ENCODE measurements around the gene ATP13A3. TPM values are rescaled to one million over a fixed set of nuclear protein-coding genes. Genes with fewer than 3 reads are reported as not detected.

Gene ATP13A3
- total RNA-seq, 1 experiment from 2014 or later: 121 TPM

DNA sequence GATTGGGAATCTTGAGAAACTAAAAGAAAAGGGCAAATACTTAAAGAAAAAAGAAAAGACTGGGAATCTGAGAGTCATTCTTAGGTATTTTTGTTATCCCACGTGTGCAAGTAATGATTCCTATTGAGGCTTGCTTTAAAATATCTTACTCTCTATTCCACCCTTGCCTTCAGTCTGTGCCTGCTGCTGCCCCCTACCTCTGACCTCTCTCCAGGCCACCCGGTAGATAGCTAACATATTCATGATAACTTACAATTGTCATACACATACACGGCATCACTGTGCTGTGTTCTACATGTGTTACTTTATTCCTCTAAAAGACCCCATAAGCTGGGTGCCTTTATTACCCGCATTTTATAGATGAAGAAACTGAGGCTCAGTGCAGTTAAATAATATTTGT is 27.8 kb upstream of the ATP13A3 start:
- ChIA-PET CTCF (interaction anchor here (0.5 kb wide), 1 partner anchor 16 kb away, joined by 3 read pairs; no protein-coding TSS in a partner anchor), POLR2A (ENCODE audit: low non-redundant PET) (interaction anchor here (0.5 kb wide), 1 partner anchor 81 kb away, joined by 9 read pairs; no protein-coding TSS in a partner anchor)
- Histone ChIP-seq H3K4me1 (ENCODE audit: insufficient read depth, low read length, poor library complexity, severe bottlenecking) (no peaks in the 10 kb centered on the region), H3K9me3 (ENCODE audit: low read depth, low read length, poor library complexity, severe bottlenecking) (no peaks in the 10 kb centered on the region), H3K36me3 (ENCODE audit: insufficient read depth, low read length, poor library complexity, severe bottlenecking) (no peaks in the 10 kb centered on the region), H3K27me3 (replicated peaks; ENCODE audit: insufficient read depth, low read depth, low read length, poor library complexity) (no peaks in the 10 kb centered on the region), H3K4me3 (ENCODE audit: low read depth, low read length, poor library complexity, severe bottlenecking) (no peak overlapping the region), H3K27ac (ENCODE audit: low read depth, low read length, poor library complexity, severe bottlenecking) (no peak overlapping the region)
- no peak for DNase-seq (ENCODE audit: low spot score)
- BruUV-seq (replicated peaks): no TSS peak
- intact Hi-C loops (cut with micrococcal nuclease; ENCODE audit: unreplicated experiment): no loop called here
- TF ChIP-seq, protein P1, sequence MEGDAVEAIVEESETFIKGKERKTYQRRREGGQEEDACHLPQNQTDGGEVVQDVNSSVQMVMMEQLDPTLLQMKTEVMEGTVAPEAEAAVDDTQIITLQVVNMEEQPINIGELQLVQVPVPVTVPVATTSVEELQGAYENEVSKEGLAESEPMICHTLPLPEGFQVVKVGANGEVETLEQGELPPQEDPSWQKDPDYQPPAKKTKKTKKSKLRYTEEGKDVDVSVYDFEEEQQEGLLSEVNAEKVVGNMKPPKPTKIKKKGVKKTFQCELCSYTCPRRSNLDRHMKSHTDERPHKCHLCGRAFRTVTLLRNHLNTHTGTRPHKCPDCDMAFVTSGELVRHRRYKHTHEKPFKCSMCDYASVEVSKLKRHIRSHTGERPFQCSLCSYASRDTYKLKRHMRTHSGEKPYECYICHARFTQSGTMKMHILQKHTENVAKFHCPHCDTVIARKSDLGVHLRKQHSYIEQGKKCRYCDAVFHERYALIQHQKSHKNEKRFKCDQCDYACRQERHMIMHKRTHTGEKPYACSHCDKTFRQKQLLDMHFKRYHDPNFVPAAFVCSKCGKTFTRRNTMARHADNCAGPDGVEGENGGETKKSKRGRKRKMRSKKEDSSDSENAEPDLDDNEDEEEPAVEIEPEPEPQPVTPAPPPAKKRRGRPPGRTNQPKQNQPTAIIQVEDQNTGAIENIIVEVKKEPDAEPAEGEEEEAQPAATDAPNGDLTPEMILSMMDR (conservative IDR thresholded peaks at IDR 0.05; ENCODE audit: low read depth, low read length): no peak

GRCh38 chr3:194512895-194513601 is 26.2 kb upstream of the ATP13A3 start:
- H3K4me3 ChIP-seq (ENCODE audit: low read depth, low read length, poor library complexity, severe bottlenecking): no peak overlapping the region
- no peaks in the 10 kb centered on the region for H3K9me3 ChIP-seq (ENCODE audit: low read depth, low read length, poor library complexity, severe bottlenecking)
- H3K27me3 ChIP-seq (replicated peaks; ENCODE audit: insufficient read depth, low read depth, low read length, poor library complexity): no peaks in the 10 kb centered on the region
- no peak for DNase-seq (ENCODE audit: low spot score)
- H3K27ac ChIP-seq (ENCODE audit: low read depth, low read length, poor library complexity, severe bottlenecking): no peak overlapping the region
- ChIA-PET POLR2A (ENCODE audit: low non-redundant PET) (no interaction called here), CTCF (no interaction called here)
- H3K4me1 ChIP-seq (ENCODE audit: insufficient read depth, low read length, poor library complexity, severe bottlenecking): peaks cover 13% of the 10 kb centered on the region
- no TSS peak for BruUV-seq (replicated peaks)
- intact Hi-C loops (cut with micrococcal nuclease; ENCODE audit: unreplicated experiment): no loop called here
- TF ChIP-seq EZH2 (IDR thresholded peaks at IDR 0.05; ENCODE audit: borderline replicate concordance, low read depth, low read length, poor library complexity, severe bottlenecking): no peak
- TF ChIP-seq, protein P1 (conservative IDR thresholded peaks at IDR 0.05; ENCODE audit: low read depth, low read length): no peak
- no peaks in the 10 kb centered on the region for H3K36me3 ChIP-seq (ENCODE audit: insufficient read depth, low read length, poor library complexity, severe bottlenecking)

DNA sequence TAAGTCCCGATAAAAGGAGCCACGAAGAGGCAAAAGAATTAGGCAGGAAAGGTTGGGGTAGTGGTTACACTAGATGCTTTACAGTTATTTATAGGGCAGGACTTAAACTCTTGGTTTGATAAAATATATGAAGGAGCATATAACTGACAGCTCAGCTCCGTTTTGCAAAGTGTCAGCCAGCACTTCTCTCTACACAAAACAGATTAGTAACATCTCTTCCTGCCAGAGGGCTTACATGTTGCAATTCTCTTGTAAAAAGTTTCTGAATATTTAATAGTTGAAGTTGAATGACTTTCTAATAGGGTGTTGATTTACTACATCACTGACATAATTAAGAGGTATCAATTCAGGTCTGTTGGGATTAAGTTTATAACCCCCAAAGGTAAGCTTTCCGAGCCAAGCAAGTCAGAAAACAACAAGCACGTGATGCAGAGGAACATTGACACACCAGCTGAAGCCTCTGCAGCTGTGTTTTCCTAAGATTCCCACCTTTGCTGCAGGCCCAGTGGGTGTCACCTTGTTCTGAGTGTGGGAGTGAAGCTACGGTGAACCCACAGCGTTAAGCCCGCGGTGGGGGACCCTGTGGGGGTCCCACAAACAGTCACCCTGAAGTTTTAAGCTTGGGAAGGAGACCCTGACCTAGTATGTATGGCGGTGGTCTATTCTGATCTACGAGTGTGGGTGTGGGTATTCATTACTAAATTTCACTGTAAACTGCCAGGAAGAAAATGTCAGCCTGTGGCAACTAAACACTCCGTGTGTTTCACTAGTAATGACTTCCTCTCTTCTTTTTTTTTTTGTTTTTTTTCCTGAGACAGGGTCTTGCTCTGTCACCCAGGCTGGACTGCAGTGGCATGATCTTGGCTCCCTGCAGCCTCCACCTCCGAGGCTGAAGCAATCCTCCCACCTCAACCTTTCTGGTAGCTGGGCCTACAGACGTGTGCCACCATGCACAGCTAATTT is 22.0 kb upstream of the ATP13A3 start:
- no peaks in the 10 kb centered on the region for H3K9me3 ChIP-seq (ENCODE audit: low read depth, low read length, poor library complexity, severe bottlenecking)
- intact Hi-C loops (cut with micrococcal nuclease; ENCODE audit: unreplicated experiment): no loop called here
- peaks cover 20% of the 10 kb centered on the region for H3K4me1 ChIP-seq (ENCODE audit: insufficient read depth, low read length, poor library complexity, severe bottlenecking)
- no peak for TF ChIP-seq EZH2 (IDR thresholded peaks at IDR 0.05; ENCODE audit: borderline replicate concordance, low read depth, low read length, poor library complexity, severe bottlenecking)
- TF ChIP-seq, protein P1 (conservative IDR thresholded peaks at IDR 0.05; ENCODE audit: low read depth, low read length): no peak
- ChIA-PET CTCF (interaction anchor here (0.9 kb wide), 1 partner anchor 37 kb away, joined by 3 read pairs; no protein-coding TSS in a partner anchor), POLR2A (ENCODE audit: low non-redundant PET) (no interaction called here)
- H3K27me3 ChIP-seq (replicated peaks; ENCODE audit: insufficient read depth, low read depth, low read length, poor library complexity): no peaks in the 10 kb centered on the region
- no TSS peak for BruUV-seq (replicated peaks)
- H3K36me3 ChIP-seq (ENCODE audit: insufficient read depth, low read length, poor library complexity, severe bottlenecking): no peaks in the 10 kb centered on the region
- no peak overlapping the region for H3K4me3 ChIP-seq (ENCODE audit: low read depth, low read length, poor library complexity, severe bottlenecking)
- peak overlapping the region; percentile 54 for H3K27ac ChIP-seq (ENCODE audit: low read depth, low read length, poor library complexity, severe bottlenecking)
- DNase-seq (ENCODE audit: low spot score): peak; percentile 32
